H1 (cell line): ENCODE measurements around the gene MACC1. TPM values are rescaled to one million over a fixed set of nuclear protein-coding genes. Genes with fewer than 3 reads are reported as not detected.

Source experiments
- CTCF ChIA-PET: fragments of 300-600 bp; sonication (Branson Sonifier 250); formaldehyde crosslinking; loops from one replicate; lab custom pipeline; 2021; ENCODE audit not compliant: partially characterized antibody; lab: Charles Lee
- POLR2A ChIA-PET: fragments of 300-600 bp; sonication (Branson Sonifier 250); formaldehyde crosslinking; loops from one replicate; lab custom pipeline; 2021; ENCODE audit warnings: inconsistent platforms; ENCODE audit not compliant: partially characterized antibody; lab: Charles Lee
- DNase-seq, 2 experiments: peaks; one replicate each; pipeline versions ENCODE4 v3.0.0 to v3.0.0-alpha.2; 2010 to 2022; ENCODE audit warnings: low spot score in 2 of 2, low read depth in 1 of 2, mixed read lengths in 1 of 2
- FAIRE-seq: peaks from 2 replicates; lab custom pipeline; 2011; peaks lifted over from hg19 to GRCh38; lab: Jason Lieb, UNC
- H2AFZ ChIP-seq: 2 replicates; pipeline ENCODE4 v1.8.1; 2012; ENCODE audit warnings: low read length, inconsistent platforms
- H2AK5ac ChIP-seq: 2 replicates; pipeline ENCODE4 v1.6.1; 2013; ENCODE audit warnings: low read depth, low read length
- H2BK120ac ChIP-seq: replicated peaks from 2 replicates; pipeline ENCODE3; 2013; ENCODE audit warnings: low read depth, low read length, inconsistent platforms
- H2BK12ac ChIP-seq: 2 replicates; pipeline ENCODE4 v1.6.1; 2013; ENCODE audit warnings: low read depth, low read length
- H2BK15ac ChIP-seq: 2 replicates; pipeline ENCODE4 v1.6.1; 2013; ENCODE audit warnings: low read length
- H2BK20ac ChIP-seq: 2 replicates; pipeline ENCODE4 v1.6.1; 2013; ENCODE audit warnings: low read length
- H2BK5ac ChIP-seq: 2 replicates; pipeline ENCODE4 v1.6.1; 2013; ENCODE audit warnings: low read depth, low read length
- H3K14ac ChIP-seq: 2 replicates; pipeline ENCODE4 v1.6.1; 2013; ENCODE audit warnings: inconsistent platforms; ENCODE audit not compliant: insufficient read length
- H3K18ac ChIP-seq: 2 replicates; pipeline ENCODE4 v1.6.1; 2013; ENCODE audit warnings: low read length; ENCODE audit errors: extremely low read depth
- H3K23ac ChIP-seq: 2 replicates; pipeline ENCODE4 v1.6.1; 2013; ENCODE audit warnings: inconsistent platforms; ENCODE audit not compliant: insufficient read length
- H3K23me2 ChIP-seq: 2 replicates; pipeline ENCODE4 v1.6.1; 2013; ENCODE audit warnings: low read depth, low read length
- H3K27ac ChIP-seq: 2 replicates; pipeline ENCODE4 v1.6.1; 2011; ENCODE audit warnings: low read depth, low read length, inconsistent platforms
- H3K27me3 ChIP-seq, 4 experiments: replicated peaks in 1 of 4; 1 replicate in 1 of 4; 2 replicates in 3 of 4; pipeline versions ENCODE4 v1.6.1 to v1.8.1; 2011 to 2013; ENCODE audit warnings: low read length in 3 of 4, mild to moderate bottlenecking in 3 of 4, inconsistent platforms in 2 of 4, mixed read lengths in 2 of 4, moderate library complexity in 1 of 4; ENCODE audit not compliant: control insufficient read depth in 3 of 4, insufficient read depth in 3 of 4; ENCODE audit errors: extremely low read depth in 1 of 4
- H3K36me3 ChIP-seq, 4 experiments: 2 replicates each; pipeline versions ENCODE4 v1.6.1 to v1.8.1; 2011 to 2013; ENCODE audit warnings: mild to moderate bottlenecking in 4 of 4, low read length in 3 of 4, moderate library complexity in 2 of 4, control low read depth in 1 of 4, inconsistent platforms in 1 of 4; ENCODE audit not compliant: insufficient read depth in 4 of 4, control insufficient read depth in 2 of 4
- H3K4ac ChIP-seq: replicated peaks from 2 replicates; pipeline ENCODE3; 2013; ENCODE audit warnings: low read length, low read depth, mixed read lengths, inconsistent platforms; ENCODE audit not compliant: insufficient read length
- H3K4me1 ChIP-seq, 4 experiments: replicated peaks in 1 of 4; 1 replicate in 1 of 4; 2 replicates in 3 of 4; pipeline versions ENCODE4 v1.6.1 to v1.8.1; 2011 to 2013; ENCODE audit warnings: low read length in 3 of 4, inconsistent platforms in 2 of 4, mixed read lengths in 1 of 4; ENCODE audit not compliant: insufficient read depth in 4 of 4, control insufficient read depth in 3 of 4
- H3K4me2 ChIP-seq, 2 experiments: 2 replicates each; pipeline versions ENCODE4 v1.6.1 to v1.8.1; 2011 to 2013; ENCODE audit warnings: low read depth in 2 of 2, low read length in 2 of 2, control low read depth in 1 of 2, inconsistent platforms in 1 of 2, mild to moderate bottlenecking in 1 of 2; ENCODE audit not compliant: insufficient read depth in 1 of 2
- H3K4me3 ChIP-seq, 4 experiments: fragments of 200-600, 300-600 bp in 1 of 4; sonication (generic), shearing (Covaris generic), sonication (Bioruptor Twin) in 1 of 4; 2 replicates each; pipeline versions ENCODE4 v1.5.1 to v1.8.1; 2011 to 2016; ENCODE audit warnings: low read length in 4 of 4, low read depth in 3 of 4, control low read depth in 2 of 4, inconsistent platforms in 2 of 4, mild to moderate bottlenecking in 2 of 4, mixed read lengths in 1 of 4, moderate library complexity in 1 of 4; ENCODE audit not compliant: insufficient read depth in 2 of 4; ENCODE audit errors: extremely low read depth in 1 of 4
- H3K56ac ChIP-seq: replicated peaks from 2 replicates; pipeline ENCODE3; 2013; ENCODE audit warnings: low read depth, mild to moderate bottlenecking, mixed read lengths, low read length, inconsistent platforms; ENCODE audit not compliant: insufficient read length
- H3K79me1 ChIP-seq: 2 replicates; pipeline ENCODE4 v1.6.1; 2013; ENCODE audit warnings: low read depth, low read length, control low read depth
- H3K79me2 ChIP-seq, 2 experiments: 2 replicates each; pipeline versions ENCODE4 v1.6.1 to v1.8.1; 2012 to 2013; ENCODE audit warnings: low read length in 2 of 2, mild to moderate bottlenecking in 2 of 2, inconsistent platforms in 1 of 2; ENCODE audit not compliant: insufficient read depth in 2 of 2, control insufficient read depth in 1 of 2
- H3K9ac ChIP-seq, 4 experiments: replicated peaks in 1 of 4; 1 replicate in 1 of 4; 2 replicates in 3 of 4; pipeline versions ENCODE4 v1.6.1 to v1.8.1; 2011 to 2013; ENCODE audit warnings: low read depth in 3 of 4, low read length in 3 of 4, control low read depth in 2 of 4, mild to moderate bottlenecking in 2 of 4, moderate library complexity in 2 of 4, inconsistent platforms in 1 of 4; ENCODE audit errors: extremely low read depth in 1 of 4
- H3K9me3 ChIP-seq, 2 experiments: 2 replicates each; pipeline versions ENCODE4 v1.6.1 to v1.8.1; 2012 to 2013; ENCODE audit warnings: mild to moderate bottlenecking in 2 of 2, moderate library complexity in 2 of 2, control low read depth in 1 of 2, inconsistent platforms in 1 of 2, low read depth in 1 of 2, low read length in 1 of 2, mixed read lengths in 1 of 2; ENCODE audit not compliant: insufficient read depth in 2 of 2
- H4K20me1 ChIP-seq, 2 experiments: replicated peaks in 1 of 2; 2 replicates each; pipeline versions ENCODE3 to v1.8.1; 2011 to 2013; ENCODE audit warnings: inconsistent platforms in 2 of 2, low read length in 2 of 2, mild to moderate bottlenecking in 1 of 2; ENCODE audit not compliant: insufficient read depth in 2 of 2, control insufficient read depth in 1 of 2
- H4K5ac ChIP-seq: 2 replicates; pipeline ENCODE4 v1.6.1; 2013; ENCODE audit warnings: low read length, low read depth, mixed read lengths, inconsistent platforms; ENCODE audit not compliant: insufficient read length
- H4K8ac ChIP-seq: 2 replicates; pipeline ENCODE4 v1.8.0; 2013; ENCODE audit warnings: mild to moderate bottlenecking, moderate library complexity, low read length, inconsistent platforms; ENCODE audit not compliant: insufficient read depth; ENCODE audit errors: extremely low read depth
- H4K91ac ChIP-seq: replicated peaks from 2 replicates; pipeline ENCODE3; 2013; ENCODE audit warnings: low read length, mixed read lengths, inconsistent platforms; ENCODE audit not compliant: insufficient read length
- ASH2L ChIP-seq: fragments of 200-600, 300-600 bp; sonication (generic); IDR thresholded peaks from one replicate; pipeline ENCODE4 v1.7.1; 2017; ENCODE audit warnings: low read length
- CEBPB ChIP-seq: IDR thresholded peaks from 2 replicates; pipeline ENCODE4 v1.6.1; 2012; ENCODE audit warnings: low read depth, low read length
- CTBP2 ChIP-seq: IDR thresholded peaks from 2 replicates; pipeline ENCODE4 v1.7.0; 2011; ENCODE audit warnings: borderline replicate concordance, mild to moderate bottlenecking, moderate library complexity, mixed read lengths, low read length; ENCODE audit not compliant: insufficient read depth, insufficient read length
- CTCF ChIP-seq, 3 experiments: IDR thresholded peaks; 1 replicate in 2 of 3; 2 replicates in 1 of 3; pipeline versions ENCODE4 v1.5.1 to v1.6.1; 2011; ENCODE audit warnings: low read length in 3 of 3, mild to moderate bottlenecking in 3 of 3, inconsistent platforms in 2 of 3, low read depth in 1 of 3, moderate library complexity in 1 of 3; ENCODE audit not compliant: insufficient read depth in 1 of 3; ENCODE audit errors: control extremely low read depth in 1 of 3
- HDAC2 ChIP-seq, 2 experiments: fragments of 300-600 bp in 1 of 2; sonication (generic) in 1 of 2; IDR thresholded peaks; 2 replicates each; pipeline ENCODE4 v1.6.1; 2011 to 2012; ENCODE audit warnings: low read depth in 2 of 2, low read length in 2 of 2, mild to moderate bottlenecking in 2 of 2, moderate library complexity in 2 of 2, borderline replicate concordance in 1 of 2, inconsistent platforms in 1 of 2
- POLR2AphosphoS5 ChIP-seq: IDR thresholded peaks from 2 replicates; pipeline ENCODE4 v1.6.1; 2011; ENCODE audit warnings: low read depth, low read length
- RXRA ChIP-seq: IDR thresholded peaks from 2 replicates; pipeline ENCODE4 v1.6.1; 2011; ENCODE audit warnings: low read depth, mild to moderate bottlenecking, low read length, moderate library complexity; ENCODE audit not compliant: insufficient read depth
- SP1 ChIP-seq: IDR thresholded peaks from 2 replicates; pipeline ENCODE4 v1.6.1; 2011; ENCODE audit warnings: low read depth, low read length
- SP4 ChIP-seq: IDR thresholded peaks from 2 replicates; pipeline ENCODE4 v1.6.1; 2012; ENCODE audit warnings: low read length, inconsistent platforms
- TAF1 ChIP-seq: IDR thresholded peaks from 2 replicates; pipeline ENCODE4 v1.6.1; 2011; ENCODE audit warnings: mild to moderate bottlenecking, low read depth, low read length
- YY1 ChIP-seq: IDR thresholded peaks from 2 replicates; pipeline ENCODE4 v1.6.1; 2011; ENCODE audit warnings: low read depth, mild to moderate bottlenecking, low read length
- WGBS, 2 experiments: shearing (Covaris generic) in 1 of 2; methylation state at CpG; one replicate each; pipeline versions ENCODE4 v1.1.6 to v1.1.7; 2013 to 2015; ENCODE audit warnings: low lambda C conversion rate in 2 of 2, mixed read lengths in 2 of 2, inconsistent platforms in 1 of 2, low coverage in 1 of 2, missing lambda C conversion rate in 1 of 2; ENCODE audit not compliant: insufficient replicate concordance in 2 of 2, insufficient coverage in 1 of 2, insufficient read length in 1 of 2; ENCODE audit errors: extremely low coverage in 1 of 2, missing lambda C conversion rate in 1 of 2; 5-methylcytosine and 5-hydroxymethylcytosine counted together
- polyA plus RNA-seq, 7 experiments: library from polyadenylated mRNA; depleted of rRNA in 3 of 7; stranded (reverse) in 5 of 7; unstranded in 2 of 7; fragments of >200 nt in 5 of 7; fragments of 200-250 nt in 2 of 7; gene quantifications; 1 replicate in 5 of 7; 2 replicates in 1 of 7; 4 replicates in 1 of 7; pipeline versions ENCODE4 v1.2.1 to v1.2.3, GENCODE V29; 2011 to 2013; ENCODE audit warnings: missing spikeins in 2 of 7, mixed read lengths in 2 of 7
- total RNA-seq: library from RNA; stranded (reverse); fragmentation: NEBNext Ultra II Directional; extraction: Animal tissue kit (Norgen Biotek cat#: 25700); gene quantifications from 2 replicates; pipeline ENCODE4 v1.2.1, GENCODE V29; 2021
- TF ChIP-seq, protein P1 (sequence below): IDR thresholded peaks from 2 replicates; pipeline ENCODE4 v1.6.1; 2011; ENCODE audit warnings: low read depth, mild to moderate bottlenecking, low read length; ENCODE audit not compliant: insufficient read depth

The MACC1 gene
- total and polyA plus RNA-seq, 2 of the 8 experiments (the other 6 are each of a cell fraction or from before 2014, with no cell fraction given): 2.0 to 17.2 TPM

- Histone ChIP-seq H3K27ac (no peak overlapping the region), H3K23ac (no peak overlapping the region), H3K4me2 (no peak overlapping the region), H3K4me3 (no peak overlapping the region), H2BK12ac (no peak overlapping the region), H3K18ac (no peak overlapping the region), H3K9ac (no peak overlapping the region), H2BK5ac (no peak overlapping the region), H2BK120ac (no peak overlapping the region), H3K56ac (no peak overlapping the region), H4K20me1 (no peaks in the 10 kb centered on the region), H3K79me1 (no peaks in the 10 kb centered on the region), H2BK20ac (no peak overlapping the region), H4K8ac (no peak overlapping the region), H3K79me2 (no peaks in the 10 kb centered on the region), H2BK15ac (no peak overlapping the region), H3K23me2 (peaks cover 2% of the 10 kb centered on the region; the same call in 1 of the 2 replicates), H3K36me3 (no peaks in the 10 kb centered on the region), H4K91ac (no peak overlapping the region), H3K14ac (no peak overlapping the region), H4K5ac (no peak overlapping the region), H2AFZ (no peak overlapping the region), H3K9me3 (peaks cover 3 to 7% of the 10 kb centered on the region in 2 experiments; a peak in 2 of 4 replicates), H3K4me1 (no peaks in the 10 kb centered on the region), H3K27me3 (no peaks in the 10 kb centered on the region), H3K4ac (no peak overlapping the region), H2AK5ac (no peak overlapping the region)
- 91% methylated on average over 5 of the region's 5 CpGs; no CpG with 5 or more reads in 1 of the 2 experiments for WGBS, 2 experiments
- DNase-seq (no peak), FAIRE-seq (no peak)
- POLR2A ChIA-PET: no interaction called here
- CTCF ChIA-PET: interaction anchor here (0.6 to 1.3 kb wide), 2 partner anchors 10 to 12 kb away, joined by 3 read pairs; no protein-coding TSS in a partner anchor
- TF ChIP-seq POLR2AphosphoS5 (no peak), SP4 (no peak), RXRA (no peak), CTBP2 (no peak), YY1 (no peak), CEBPB (no peak), ASH2L (no peak), TAF1 (no peak), HDAC2 (IDR thresholded peaks at IDR 0.05; ENCODE audit: borderline replicate concordance in 1 of 2, low read depth in 2 of 2, low read length in 2 of 2) (no peak), SP1 (no peak), CTCF (IDR thresholded peaks at IDR 0.05; ENCODE audit: control extremely low read depth in 1 of 3, insufficient read depth in 1 of 3, low read depth in 1 of 3, low read length in 3 of 3) (no peak)
- TF ChIP-seq, protein P1, sequence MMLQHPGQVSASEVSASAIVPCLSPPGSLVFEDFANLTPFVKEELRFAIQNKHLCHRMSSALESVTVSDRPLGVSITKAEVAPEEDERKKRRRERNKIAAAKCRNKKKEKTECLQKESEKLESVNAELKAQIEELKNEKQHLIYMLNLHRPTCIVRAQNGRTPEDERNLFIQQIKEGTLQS: no peak
Observed at GRCh38 chr7:20185988-20186387, 31.2 kb downstream of the MACC1 start.
